ENCODE data around the gene IMP4. TPM values are rescaled to one million over a fixed set of nuclear protein-coding genes. Genes with fewer than 3 reads are reported as not detected.
A peak's percentile ranks its signal among the peaks of the same experiment; 100 is the strongest.

IMP4 gene
- total RNA-seq, 1 experiment from 2014 or later = 150 TPM

- DNase-seq (ENCODE audit: low read depth) = no peak
Measured at GRCh38 chr2:130336877-130337734, 5.6 kb upstream of the IMP4 start.

- peak; percentile 83 for DNase-seq (ENCODE audit: low read depth)
Measured at GRCh38 chr2:130337735-130338325, 4.9 kb upstream of the IMP4 start.

GRCh38 chr2:130338793-130339345 lies 3.8 kb upstream of the IMP4 start:
- DNase-seq (ENCODE audit: low read depth) = peak; percentile 44

- no peak for DNase-seq (ENCODE audit: low read depth)
Measured at GRCh38 chr2:130339885-130340745, 2.6 kb upstream of the IMP4 start.

GRCh38 chr2:130341562-130342019 lies 1.1 kb upstream of the IMP4 start:
- DNase-seq (ENCODE audit: low read depth) = no peak

- DNase-seq (ENCODE audit: low read depth) = peak; percentile 92
Measured at GRCh38 chr2:130342020-130342532, 621 bp upstream of the IMP4 start.

- DNase-seq (ENCODE audit: low read depth) = no peak
Measured at GRCh38 chr2:130344578-130344977, 1.9 kb downstream of the IMP4 start.

GRCh38 chr2:130345091-130345490 lies 2.4 kb downstream of the IMP4 start:
- no peak for DNase-seq (ENCODE audit: low read depth)

- no peak for DNase-seq (ENCODE audit: low read depth)
Measured at GRCh38 chr2:130345611-130346010, 2.9 kb downstream of the IMP4 start.

- DNase-seq (ENCODE audit: low read depth) = no peak
Measured at GRCh38 chr2:130346041-130346740, 3.5 kb downstream of the IMP4 start.

- DNase-seq (ENCODE audit: low read depth) = no peak
Measured at GRCh38 chr2:130346741-130347066, 4.0 kb downstream of the IMP4 start.

- DNase-seq (ENCODE audit: low read depth) = no peak
Measured at GRCh38 chr2:130347220-130347925, 4.7 kb downstream of the IMP4 start.

GRCh38 chr2:130349174-130349573 lies 6.5 kb downstream of the IMP4 start:
- DNase-seq (ENCODE audit: low read depth) = no peak

- DNase-seq (ENCODE audit: low read depth) = no peak
Measured at GRCh38 chr2:130351711-130352110, 9.0 kb downstream of the IMP4 start.

- no peak for DNase-seq (ENCODE audit: low read depth)
Measured at GRCh38 chr2:130352237-130352636, 9.5 kb downstream of the IMP4 start.

GRCh38 chr2:130353291-130354138 lies 10.8 kb downstream of the IMP4 start:
- peak; percentile 40 for DNase-seq (ENCODE audit: low read depth)

GRCh38 chr2:130354139-130354428 lies 11.4 kb downstream of the IMP4 start:
- no peak for DNase-seq (ENCODE audit: low read depth)

GRCh38 chr2:130355172-130355577 lies 12.5 kb downstream of the IMP4 start:
- no peak for DNase-seq (ENCODE audit: low read depth)

- DNase-seq (ENCODE audit: low read depth) = peak; percentile 88
Measured at GRCh38 chr2:130355578-130356431, 13.1 kb downstream of the IMP4 start, which contains the start of gene PTPN18. Gene PTPN18, plus strand, starts transcription at chr2:130356056. Its CDS starts 52 bp downstream, at chr2:130356108.
